GM23338 (cell line): ENCODE measurements around the gene B3GNT3.
A peak's percentile ranks its signal among the peaks of the same experiment; 100 is the strongest.

Experiments
- EZH2 ChIP-seq: fragments of 200-600 bp; sonication (generic); IDR thresholded peaks from one replicate; pipeline ENCODE4 v1.8.0; 2017; ENCODE audit warnings: antibody characterized with exemption, mild to moderate bottlenecking, low read depth; ENCODE audit not compliant: unreplicated experiment
- EZH2phosphoT487 ChIP-seq: fragments of 200-600 bp; sonication (generic); IDR thresholded peaks from one replicate; pipeline ENCODE4 v1.8.1; 2018; ENCODE audit warnings: antibody characterized with exemption; ENCODE audit not compliant: unreplicated experiment
- POLR2AphosphoS5 ChIP-seq: IDR thresholded peaks from 2 replicates; pipeline ENCODE4 v1.6.1; 2016; ENCODE audit warnings: antibody characterized with exemption, low read depth
- ZNF331 ChIP-seq: fragments of 250-450 bp; sonication (Bioruptor Pico); IDR thresholded peaks from 2 replicates; pipeline ENCODE4 v1.5.0; 2020; ENCODE audit warnings: low read depth, mild to moderate bottlenecking, moderate library complexity
- TF ChIP-seq, protein P1 (sequence below), 2 experiments: fragments of 200-600 bp in 1 of 2; sonication (generic) in 1 of 2; conservative IDR thresholded peaks; 2 replicates each; pipeline versions ENCODE4 v1.5.1 to v1.6.1; 2016 to 2017; ENCODE audit warnings: antibody characterized with exemption in 2 of 2, low read depth in 2 of 2, mild to moderate bottlenecking in 2 of 2, moderate library complexity in 1 of 2

DNA sequence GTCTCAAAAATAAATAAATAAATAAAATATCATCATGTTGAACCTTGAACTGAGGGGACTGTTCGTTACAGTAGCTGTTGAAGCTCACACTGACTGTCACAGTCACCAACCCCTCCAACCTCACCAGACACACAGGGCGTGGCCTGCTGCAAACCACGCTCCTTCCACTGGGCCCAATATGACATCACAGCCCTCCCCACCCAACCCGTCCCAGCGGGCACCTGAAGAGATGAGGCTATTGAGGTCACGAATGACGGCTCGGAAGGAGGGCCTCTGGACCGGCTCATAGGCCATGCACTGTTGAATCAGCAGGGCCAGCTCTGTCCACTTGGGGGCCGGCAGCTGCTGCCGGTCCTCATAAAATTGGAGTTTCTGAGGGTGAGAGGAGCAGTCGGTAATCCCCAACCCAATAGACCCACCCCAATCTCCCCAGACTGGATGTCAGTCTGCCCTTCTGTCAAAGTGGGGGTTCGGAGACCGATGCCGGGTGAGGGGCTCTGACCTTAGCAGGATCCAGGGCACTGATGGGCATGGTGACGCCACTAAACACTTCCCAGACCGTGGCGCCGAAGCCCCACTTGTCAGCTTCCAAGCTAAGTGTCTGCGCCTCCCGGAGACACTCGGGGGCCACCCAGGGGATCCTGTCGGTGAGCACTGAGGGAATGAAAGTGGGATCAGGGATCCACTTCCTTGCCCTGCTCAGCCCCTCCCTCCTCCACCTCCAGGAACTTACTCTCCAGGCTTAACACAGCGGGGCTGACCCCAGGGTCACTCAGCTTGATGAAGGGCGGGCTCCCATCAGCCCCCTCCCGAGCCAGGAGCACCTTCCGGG, 39.6 kb downstream of the B3GNT3 start:
- TF ChIP-seq, protein P1, sequence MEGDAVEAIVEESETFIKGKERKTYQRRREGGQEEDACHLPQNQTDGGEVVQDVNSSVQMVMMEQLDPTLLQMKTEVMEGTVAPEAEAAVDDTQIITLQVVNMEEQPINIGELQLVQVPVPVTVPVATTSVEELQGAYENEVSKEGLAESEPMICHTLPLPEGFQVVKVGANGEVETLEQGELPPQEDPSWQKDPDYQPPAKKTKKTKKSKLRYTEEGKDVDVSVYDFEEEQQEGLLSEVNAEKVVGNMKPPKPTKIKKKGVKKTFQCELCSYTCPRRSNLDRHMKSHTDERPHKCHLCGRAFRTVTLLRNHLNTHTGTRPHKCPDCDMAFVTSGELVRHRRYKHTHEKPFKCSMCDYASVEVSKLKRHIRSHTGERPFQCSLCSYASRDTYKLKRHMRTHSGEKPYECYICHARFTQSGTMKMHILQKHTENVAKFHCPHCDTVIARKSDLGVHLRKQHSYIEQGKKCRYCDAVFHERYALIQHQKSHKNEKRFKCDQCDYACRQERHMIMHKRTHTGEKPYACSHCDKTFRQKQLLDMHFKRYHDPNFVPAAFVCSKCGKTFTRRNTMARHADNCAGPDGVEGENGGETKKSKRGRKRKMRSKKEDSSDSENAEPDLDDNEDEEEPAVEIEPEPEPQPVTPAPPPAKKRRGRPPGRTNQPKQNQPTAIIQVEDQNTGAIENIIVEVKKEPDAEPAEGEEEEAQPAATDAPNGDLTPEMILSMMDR (conservative IDR thresholded peaks at IDR 0.05; ENCODE audit: low read depth in 2 of 2): peak; percentile 22 to 37
- TF ChIP-seq EZH2 (no peak), EZH2phosphoT487 (no peak), POLR2AphosphoS5 (no peak), ZNF331 (CRISPR knock-in tag) (no peak)
